Stomach (tissue), 9 donors: ENCODE measurements around the gene TIGAR. TPM values are rescaled to one million over a fixed set of nuclear protein-coding genes. Genes with fewer than 3 reads are reported as not detected.
A peak's percentile ranks its signal among the peaks of the same experiment; 100 is the strongest.

Experiments
- DNase-seq, 2 donors: peaks; one replicate each; pipeline versions ENCODE4 v3.0.0 to v3.0.0-alpha.2; 2013 to 2019
- H3K27ac ChIP-seq, 5 donors: fragments of 200-600 bp in 4 of 5; sonication (generic) in 4 of 5; one replicate each; pipeline ENCODE4 v1.5.1; 2013 to 2019; ENCODE audit warnings: mild to moderate bottlenecking in 1 of 5, moderate library complexity in 1 of 5
- H3K27me3 ChIP-seq, 3 donors: fragments of 200-600 bp; sonication (generic); one replicate each; pipeline ENCODE4 v1.5.1; 2017 to 2019; ENCODE audit warnings: mixed run types in 1 of 3
- H3K36me3 ChIP-seq, 4 donors: fragments of 200-600 bp; sonication (generic); 1 replicate in 3 of 4; 2 replicates in 1 of 4; pipeline ENCODE4 v1.5.1; 2016 to 2019
- H3K4me1 ChIP-seq, 4 donors: fragments of 200-600 bp; sonication (generic); one replicate each; pipeline ENCODE4 v1.5.1; 2016 to 2019
- H3K4me3 ChIP-seq, 4 donors: fragments of 200-600 bp; sonication (generic) in 3 of 4; one replicate each; pipeline ENCODE4 v1.5.1; 2016 to 2019; ENCODE audit warnings: mild to moderate bottlenecking in 1 of 4
- H3K9me3 ChIP-seq, 4 donors: fragments of 200-600 bp; sonication (generic); one replicate each; pipeline ENCODE4 v1.5.1; 2016 to 2019
- EP300 ChIP-seq: sonication (generic); formaldehyde crosslinking; IDR thresholded peaks from one replicate; pipeline ENCODE4 v1.6.1; 2017; ENCODE audit warnings: antibody characterized with exemption
- POLR2A ChIP-seq, 4 donors: fragments of 450-650 bp; IDR thresholded peaks; one replicate each; pipeline ENCODE4 v1.6.1; 2016; ENCODE audit warnings: antibody characterized with exemption in 4 of 4, control low read depth in 2 of 4, mild to moderate bottlenecking in 1 of 4, moderate library complexity in 1 of 4
- POLR2AphosphoS5 ChIP-seq, 3 donors: sonication (generic); formaldehyde crosslinking; IDR thresholded peaks; one replicate each; pipeline ENCODE4 v1.6.1; 2016; ENCODE audit warnings: antibody characterized with exemption in 3 of 3
- WGBS, 5 donors: extraction: QIAGEN DNeasy Blood & Tissue Kit in 3 of 5; methylation state at CpG; one replicate each; pipeline versions ENCODE4 v1.1.5 to v1.1.7; 2013 to 2018; 5-methylcytosine and 5-hydroxymethylcytosine counted together
- intact Hi-C: fragments of 100-400 bp; cut with DNase I; formaldehyde crosslinking; loops from one replicate; pipeline ENCODE4 v1.15.1; 2023; ENCODE audit warnings: low total_unique reads
- polyA plus RNA-seq, 3 donors: library from polyadenylated mRNA; stranded (reverse); fragments of 200-250 nt; gene quantifications; one replicate each; pipeline ENCODE4 v1.2.3, GENCODE V29; 2013
- total RNA-seq, 5 donors: library from RNA; depleted of rRNA; stranded (reverse); fragments of >200 nt; gene quantifications; one replicate each; pipeline versions ENCODE4 v1.1.0 to v1.2.3, GENCODE V29; 2014 to 2016
- TF ChIP-seq, protein P1 (sequence below), 7 experiments: fragments of 450-650 bp in 4 of 7; fragments of 200-600 bp in 3 of 7; sonication (generic) in 3 of 7; IDR thresholded peaks; one replicate each; pipeline ENCODE4 v1.5.1; 2016 to 2019; ENCODE audit warnings: antibody characterized with exemption in 7 of 7, control low read depth in 2 of 7, mild to moderate bottlenecking in 1 of 7
- donor health status: healthy with polysubstance abuse.
- donor health status: Bipolar disorder and iron deficiency.
- donor health status: healthy.

TIGAR gene
- total and polyA plus RNA-seq, 8 donors: 0.45 to 149 (median 5.5) TPM; not detected in 1

DNA sequence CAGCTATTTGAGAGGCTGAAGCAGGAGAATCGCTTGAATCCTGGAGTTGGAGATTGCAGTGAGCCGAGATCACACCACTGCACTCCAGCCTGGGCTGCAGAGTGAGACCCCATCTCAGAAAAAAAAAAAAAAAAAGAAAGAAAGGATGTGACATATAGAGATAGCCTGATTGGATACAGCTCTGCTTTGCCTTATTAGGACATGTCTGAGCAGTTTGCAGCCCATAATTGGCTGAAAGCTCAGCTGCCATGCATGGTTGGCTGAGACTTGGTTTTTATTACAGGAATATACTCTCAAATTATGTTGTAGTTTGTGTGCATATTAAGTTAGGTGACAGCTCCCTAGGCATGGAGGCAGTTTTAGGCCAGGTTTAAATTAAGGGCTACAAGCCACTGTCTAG is 6.3 kb downstream of the TIGAR start:
- Histone ChIP-seq H3K4me3 (no peak overlapping the region), H3K27me3 (no peaks in the 10 kb centered on the region), H3K9me3 (no peaks in the 10 kb centered on the region), H3K27ac (peak overlapping the region in 1 of 5 donors; percentile 48), H3K4me1 (peaks cover 0 to 37% (median 7%) of the 10 kb centered on the region in 4 donors), H3K36me3 (peaks cover 0 to 4% (median 0%) of the 10 kb centered on the region in 4 donors)
- TF ChIP-seq POLR2A (IDR thresholded peaks at IDR 0.05) (no peak), EP300 (no peak), POLR2AphosphoS5 (IDR thresholded peaks at IDR 0.05) (no peak)
- TF ChIP-seq, protein P1, sequence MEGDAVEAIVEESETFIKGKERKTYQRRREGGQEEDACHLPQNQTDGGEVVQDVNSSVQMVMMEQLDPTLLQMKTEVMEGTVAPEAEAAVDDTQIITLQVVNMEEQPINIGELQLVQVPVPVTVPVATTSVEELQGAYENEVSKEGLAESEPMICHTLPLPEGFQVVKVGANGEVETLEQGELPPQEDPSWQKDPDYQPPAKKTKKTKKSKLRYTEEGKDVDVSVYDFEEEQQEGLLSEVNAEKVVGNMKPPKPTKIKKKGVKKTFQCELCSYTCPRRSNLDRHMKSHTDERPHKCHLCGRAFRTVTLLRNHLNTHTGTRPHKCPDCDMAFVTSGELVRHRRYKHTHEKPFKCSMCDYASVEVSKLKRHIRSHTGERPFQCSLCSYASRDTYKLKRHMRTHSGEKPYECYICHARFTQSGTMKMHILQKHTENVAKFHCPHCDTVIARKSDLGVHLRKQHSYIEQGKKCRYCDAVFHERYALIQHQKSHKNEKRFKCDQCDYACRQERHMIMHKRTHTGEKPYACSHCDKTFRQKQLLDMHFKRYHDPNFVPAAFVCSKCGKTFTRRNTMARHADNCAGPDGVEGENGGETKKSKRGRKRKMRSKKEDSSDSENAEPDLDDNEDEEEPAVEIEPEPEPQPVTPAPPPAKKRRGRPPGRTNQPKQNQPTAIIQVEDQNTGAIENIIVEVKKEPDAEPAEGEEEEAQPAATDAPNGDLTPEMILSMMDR (IDR thresholded peaks at IDR 0.05): no peak
- DNase-seq: no peak
- intact Hi-C loops: no loop called here
- 89 to 98% (median 91%) methylated on average over 2 of the region's 2 CpGs for WGBS, 5 donors

GRCh38 chr12:4330203-4330602 is 9.2 kb downstream of the TIGAR start:
- no peak overlapping the region for H3K4me3 ChIP-seq
- peaks cover 0 to 19% (median 0%) of the 10 kb centered on the region in 4 donors for H3K4me1 ChIP-seq
- intact Hi-C loops: no loop called here
- no peak overlapping the region for H3K27ac ChIP-seq
- H3K9me3 ChIP-seq: no peaks in the 10 kb centered on the region
- H3K27me3 ChIP-seq: no peaks in the 10 kb centered on the region
- no peak for DNase-seq
- H3K36me3 ChIP-seq: peaks cover 3 to 21% (median 18%) of the 10 kb centered on the region in 4 donors
- TF ChIP-seq, protein P1 (IDR thresholded peaks at IDR 0.05): no peak
- TF ChIP-seq EP300: no peak
- TF ChIP-seq POLR2AphosphoS5 (IDR thresholded peaks at IDR 0.05): no peak
- no peak for TF ChIP-seq POLR2A (IDR thresholded peaks at IDR 0.05)
- 95 to 98% (median 98%) methylated on average over 3 of the region's 3 CpGs for WGBS, 5 donors

DNA sequence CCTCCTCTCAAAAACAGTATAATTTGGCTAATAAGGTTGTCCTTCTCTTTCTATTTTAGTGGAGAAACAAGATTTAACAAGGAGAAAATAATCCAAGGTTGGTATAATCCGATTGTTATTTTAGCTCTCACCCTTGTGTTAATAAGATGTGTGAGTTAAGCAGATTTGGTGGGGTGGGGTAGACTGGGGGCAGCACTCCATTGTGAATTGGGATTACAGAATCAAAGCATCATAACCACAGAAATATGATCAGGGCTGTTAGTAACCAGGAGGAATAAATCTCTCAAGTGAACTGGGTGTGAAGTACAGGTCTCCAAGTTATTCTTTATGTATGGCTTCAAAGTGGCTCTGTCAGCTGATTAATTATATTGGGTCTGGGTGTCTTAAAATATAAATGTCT is 10.2 kb downstream of the TIGAR start:
- peaks cover 3 to 31% (median 25%) of the 10 kb centered on the region in 4 donors for H3K36me3 ChIP-seq
- H3K27ac ChIP-seq: no peak overlapping the region
- intact Hi-C loops: no loop called here
- TF ChIP-seq, protein P1 (IDR thresholded peaks at IDR 0.05): no peak
- TF ChIP-seq POLR2A (IDR thresholded peaks at IDR 0.05): no peak
- no peak for TF ChIP-seq EP300
- TF ChIP-seq POLR2AphosphoS5 (IDR thresholded peaks at IDR 0.05): no peak
- peaks cover 0 to 9% (median 0%) of the 10 kb centered on the region in 4 donors for H3K4me1 ChIP-seq
- H3K9me3 ChIP-seq: no peaks in the 10 kb centered on the region
- DNase-seq: no peak
- WGBS, 5 donors: 80 to 94% (median 87%) methylated on average over 1 of the region's 1 CpG
- no peaks in the 10 kb centered on the region for H3K27me3 ChIP-seq
- no peak overlapping the region for H3K4me3 ChIP-seq

- no peaks in the 10 kb centered on the region for H3K9me3 ChIP-seq
- peaks cover 0 to 3% (median 0%) of the 10 kb centered on the region in 4 donors for H3K4me1 ChIP-seq
- no peak overlapping the region for H3K4me3 ChIP-seq
- H3K36me3 ChIP-seq: peaks cover 3 to 36% (median 29%) of the 10 kb centered on the region in 4 donors
- WGBS, 5 donors: 45 to 65% (median 61%) methylated on average over 4 of the region's 4 CpGs
- no peak overlapping the region for H3K27ac ChIP-seq
- intact Hi-C loops: no loop called here
- no peak for DNase-seq
- no peaks in the 10 kb centered on the region for H3K27me3 ChIP-seq
- no peak for TF ChIP-seq POLR2AphosphoS5 (IDR thresholded peaks at IDR 0.05)
- no peak for TF ChIP-seq POLR2A (IDR thresholded peaks at IDR 0.05)
- TF ChIP-seq, protein P1 (IDR thresholded peaks at IDR 0.05): no peak
- no peak for TF ChIP-seq EP300
Observed at GRCh38 chr12:4331842-4332241, 10.8 kb downstream of the TIGAR start.
